ENCODE data around the gene BCL11B. TPM values are rescaled to one million over a fixed set of nuclear protein-coding genes. Genes with fewer than 3 reads are reported as not detected.

The BCL11B gene
- total RNA-seq, 1 donor from 2014 or later = 2.6 TPM

DNA sequence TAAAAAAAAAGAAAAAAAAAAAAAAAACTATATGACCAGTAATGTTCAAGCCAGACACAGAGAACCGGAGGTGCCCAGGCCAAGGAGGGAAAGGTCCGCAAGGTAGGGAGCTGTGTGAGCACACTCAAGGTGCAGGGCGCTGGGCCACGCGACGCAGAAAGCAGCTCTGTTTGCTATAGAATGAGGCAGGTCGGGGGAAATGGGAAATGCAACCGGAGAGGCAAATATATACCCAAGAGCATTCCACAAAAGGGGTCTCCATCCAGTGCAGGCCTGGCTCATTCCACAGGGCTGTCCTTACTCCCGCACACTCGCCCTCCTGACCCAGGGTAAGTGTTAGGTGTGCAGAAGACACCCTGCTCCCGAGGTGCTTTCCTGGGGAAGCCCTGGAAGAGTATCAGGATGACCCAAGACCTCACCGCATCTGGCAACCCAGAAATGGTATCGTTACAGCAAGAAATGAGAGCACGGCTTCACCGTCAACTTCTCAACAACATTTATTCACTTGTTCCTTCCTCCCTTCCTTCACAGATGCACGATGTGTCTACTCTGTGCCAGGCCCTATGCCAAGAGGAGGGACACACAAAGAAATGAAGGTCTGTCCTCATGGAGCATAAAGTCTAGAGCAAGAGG is 86.4 kb downstream of the BCL11B start:
- H3K9me3 Mint-ChIP-seq (ENCODE audit: unreplicated experiment) = peaks cover 4% of the 10 kb centered on the region
- TF ChIP-seq, protein P1, sequence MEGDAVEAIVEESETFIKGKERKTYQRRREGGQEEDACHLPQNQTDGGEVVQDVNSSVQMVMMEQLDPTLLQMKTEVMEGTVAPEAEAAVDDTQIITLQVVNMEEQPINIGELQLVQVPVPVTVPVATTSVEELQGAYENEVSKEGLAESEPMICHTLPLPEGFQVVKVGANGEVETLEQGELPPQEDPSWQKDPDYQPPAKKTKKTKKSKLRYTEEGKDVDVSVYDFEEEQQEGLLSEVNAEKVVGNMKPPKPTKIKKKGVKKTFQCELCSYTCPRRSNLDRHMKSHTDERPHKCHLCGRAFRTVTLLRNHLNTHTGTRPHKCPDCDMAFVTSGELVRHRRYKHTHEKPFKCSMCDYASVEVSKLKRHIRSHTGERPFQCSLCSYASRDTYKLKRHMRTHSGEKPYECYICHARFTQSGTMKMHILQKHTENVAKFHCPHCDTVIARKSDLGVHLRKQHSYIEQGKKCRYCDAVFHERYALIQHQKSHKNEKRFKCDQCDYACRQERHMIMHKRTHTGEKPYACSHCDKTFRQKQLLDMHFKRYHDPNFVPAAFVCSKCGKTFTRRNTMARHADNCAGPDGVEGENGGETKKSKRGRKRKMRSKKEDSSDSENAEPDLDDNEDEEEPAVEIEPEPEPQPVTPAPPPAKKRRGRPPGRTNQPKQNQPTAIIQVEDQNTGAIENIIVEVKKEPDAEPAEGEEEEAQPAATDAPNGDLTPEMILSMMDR (IDR thresholded peaks at IDR 0.05; ENCODE audit: partially characterized antibody, unreplicated experiment) = no peak
- no peak overlapping the region for H3K4me3 Mint-ChIP-seq (ENCODE audit: unreplicated experiment)
- no peaks in the 10 kb centered on the region for H3K36me3 Mint-ChIP-seq (ENCODE audit: unreplicated experiment)
- no peak overlapping the region for H3K27ac Mint-ChIP-seq (ENCODE audit: unreplicated experiment)
- DNase-seq = no peak
- peaks cover 20% of the 10 kb centered on the region for H3K4me1 Mint-ChIP-seq (ENCODE audit: low read depth, unreplicated experiment)
- peaks cover 2% of the 10 kb centered on the region for H3K27me3 Mint-ChIP-seq (ENCODE audit: unreplicated experiment)

DNA sequence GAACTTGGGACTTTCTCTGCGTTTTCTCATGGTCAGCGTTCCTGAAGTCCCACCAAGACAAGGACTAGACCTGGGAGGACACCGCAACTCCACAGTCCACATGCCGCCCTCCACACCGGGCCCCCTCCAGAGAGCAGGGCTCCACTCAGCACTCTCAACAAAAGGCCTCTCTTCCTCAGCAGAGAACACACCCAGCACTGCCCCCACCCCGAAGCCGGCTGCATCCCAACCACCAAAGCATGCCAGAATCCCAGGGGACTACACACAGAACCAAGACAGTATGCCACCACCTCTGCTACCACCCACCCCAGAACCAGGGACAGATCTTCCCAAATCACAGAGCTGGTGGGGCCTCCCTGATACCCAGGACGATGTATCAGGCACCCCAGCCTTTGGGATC is 88.3 kb downstream of the BCL11B start:
- H3K27ac Mint-ChIP-seq (ENCODE audit: unreplicated experiment) = no peak overlapping the region
- H3K4me3 Mint-ChIP-seq (ENCODE audit: unreplicated experiment) = no peak overlapping the region
- TF ChIP-seq, protein P1 (IDR thresholded peaks at IDR 0.05; ENCODE audit: partially characterized antibody, unreplicated experiment) = no peak
- peaks cover 2% of the 10 kb centered on the region for H3K27me3 Mint-ChIP-seq (ENCODE audit: unreplicated experiment)
- peaks cover 6% of the 10 kb centered on the region for H3K9me3 Mint-ChIP-seq (ENCODE audit: unreplicated experiment)
- H3K36me3 Mint-ChIP-seq (ENCODE audit: unreplicated experiment) = no peaks in the 10 kb centered on the region
- no peak for DNase-seq
- H3K4me1 Mint-ChIP-seq (ENCODE audit: low read depth, unreplicated experiment) = peaks cover 11% of the 10 kb centered on the region

DNA sequence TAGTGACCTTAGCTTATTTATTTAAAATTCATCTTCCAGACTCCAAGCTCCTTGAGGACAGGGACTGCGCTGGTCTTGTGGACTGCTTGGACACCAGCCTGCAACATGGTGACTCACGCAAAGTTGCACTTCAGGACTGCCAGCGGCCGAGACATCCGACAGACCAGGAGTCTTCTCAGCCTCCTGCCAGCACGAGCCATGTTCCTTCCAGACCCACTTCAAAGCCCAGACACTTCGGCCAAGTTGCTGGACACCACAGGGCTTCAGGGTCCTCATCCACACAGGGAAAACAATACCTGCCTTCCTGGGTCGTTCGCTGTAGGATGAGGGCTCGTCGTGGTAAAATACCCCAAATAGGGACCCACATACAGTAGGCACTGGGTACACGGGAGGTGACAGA is 88.7 kb downstream of the BCL11B start:
- no peak for DNase-seq
- H3K9me3 Mint-ChIP-seq (ENCODE audit: unreplicated experiment) = peaks cover 6% of the 10 kb centered on the region
- no peak overlapping the region for H3K27ac Mint-ChIP-seq (ENCODE audit: unreplicated experiment)
- H3K4me3 Mint-ChIP-seq (ENCODE audit: unreplicated experiment) = no peak overlapping the region
- peaks cover 2% of the 10 kb centered on the region for H3K27me3 Mint-ChIP-seq (ENCODE audit: unreplicated experiment)
- no peaks in the 10 kb centered on the region for H3K36me3 Mint-ChIP-seq (ENCODE audit: unreplicated experiment)
- TF ChIP-seq, protein P1 (IDR thresholded peaks at IDR 0.05; ENCODE audit: partially characterized antibody, unreplicated experiment) = no peak
- peaks cover 11% of the 10 kb centered on the region for H3K4me1 Mint-ChIP-seq (ENCODE audit: low read depth, unreplicated experiment)

DNA sequence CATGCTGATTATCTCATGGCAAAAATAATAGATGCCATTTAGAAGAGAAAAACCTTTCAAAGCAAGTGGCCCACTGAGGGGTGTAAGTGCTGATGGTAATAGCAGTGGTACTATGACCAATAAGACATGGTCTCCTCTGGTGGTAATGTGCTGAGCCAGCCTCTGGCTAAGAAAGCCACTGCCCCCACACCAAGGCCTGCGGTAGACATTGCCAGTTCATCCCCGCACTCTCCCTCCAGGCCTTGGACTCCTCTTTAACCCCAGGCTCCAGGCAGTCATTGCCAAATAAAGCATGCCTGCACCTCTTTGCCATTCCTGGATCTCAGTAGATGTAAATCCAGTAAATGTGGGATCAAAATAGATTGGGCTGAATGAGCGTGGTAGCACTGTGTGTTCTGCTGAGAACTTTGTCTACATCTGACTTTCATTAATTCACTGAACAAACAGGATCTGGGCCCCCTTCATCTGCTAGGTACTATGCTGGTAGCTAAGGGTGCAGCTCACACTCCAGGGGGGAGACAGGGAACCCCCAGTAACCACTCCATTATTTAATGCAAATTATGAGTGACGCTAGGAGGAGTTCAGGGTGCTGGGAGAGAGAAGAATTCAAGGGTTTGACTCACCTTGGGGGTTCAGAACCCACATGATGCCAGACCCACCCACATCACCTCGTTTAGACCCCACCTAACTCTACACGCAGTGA is 89.3 kb downstream of the BCL11B start:
- no peak overlapping the region for H3K4me3 Mint-ChIP-seq (ENCODE audit: unreplicated experiment)
- TF ChIP-seq, protein P1 (IDR thresholded peaks at IDR 0.05; ENCODE audit: partially characterized antibody, unreplicated experiment) = no peak
- no peak overlapping the region for H3K27ac Mint-ChIP-seq (ENCODE audit: unreplicated experiment)

More for the DNA sequence above, 89.3 kb downstream of the BCL11B start:
- Mint-ChIP-seq H3K9me3 (ENCODE audit: unreplicated experiment) (peaks cover 6% of the 10 kb centered on the region), H3K4me1 (ENCODE audit: low read depth, unreplicated experiment) (peaks cover 8% of the 10 kb centered on the region), H3K27me3 (ENCODE audit: unreplicated experiment) (peaks cover 2% of the 10 kb centered on the region), H3K36me3 (ENCODE audit: unreplicated experiment) (no peaks in the 10 kb centered on the region)
- no peak for DNase-seq

Data from glutamatergic neuron (in vitro differentiated cells).